ENCODE measurements around the gene ARHGAP5.

- TF ChIP-seq, protein P1, sequence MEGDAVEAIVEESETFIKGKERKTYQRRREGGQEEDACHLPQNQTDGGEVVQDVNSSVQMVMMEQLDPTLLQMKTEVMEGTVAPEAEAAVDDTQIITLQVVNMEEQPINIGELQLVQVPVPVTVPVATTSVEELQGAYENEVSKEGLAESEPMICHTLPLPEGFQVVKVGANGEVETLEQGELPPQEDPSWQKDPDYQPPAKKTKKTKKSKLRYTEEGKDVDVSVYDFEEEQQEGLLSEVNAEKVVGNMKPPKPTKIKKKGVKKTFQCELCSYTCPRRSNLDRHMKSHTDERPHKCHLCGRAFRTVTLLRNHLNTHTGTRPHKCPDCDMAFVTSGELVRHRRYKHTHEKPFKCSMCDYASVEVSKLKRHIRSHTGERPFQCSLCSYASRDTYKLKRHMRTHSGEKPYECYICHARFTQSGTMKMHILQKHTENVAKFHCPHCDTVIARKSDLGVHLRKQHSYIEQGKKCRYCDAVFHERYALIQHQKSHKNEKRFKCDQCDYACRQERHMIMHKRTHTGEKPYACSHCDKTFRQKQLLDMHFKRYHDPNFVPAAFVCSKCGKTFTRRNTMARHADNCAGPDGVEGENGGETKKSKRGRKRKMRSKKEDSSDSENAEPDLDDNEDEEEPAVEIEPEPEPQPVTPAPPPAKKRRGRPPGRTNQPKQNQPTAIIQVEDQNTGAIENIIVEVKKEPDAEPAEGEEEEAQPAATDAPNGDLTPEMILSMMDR (IDR thresholded peaks at IDR 0.05): no peak
- TF ChIP-seq FOXJ3 (CRISPR knock-in tag; IDR thresholded peaks at IDR 0.05; ENCODE audit: borderline replicate concordance): no peak
- TF ChIP-seq, protein P2, sequence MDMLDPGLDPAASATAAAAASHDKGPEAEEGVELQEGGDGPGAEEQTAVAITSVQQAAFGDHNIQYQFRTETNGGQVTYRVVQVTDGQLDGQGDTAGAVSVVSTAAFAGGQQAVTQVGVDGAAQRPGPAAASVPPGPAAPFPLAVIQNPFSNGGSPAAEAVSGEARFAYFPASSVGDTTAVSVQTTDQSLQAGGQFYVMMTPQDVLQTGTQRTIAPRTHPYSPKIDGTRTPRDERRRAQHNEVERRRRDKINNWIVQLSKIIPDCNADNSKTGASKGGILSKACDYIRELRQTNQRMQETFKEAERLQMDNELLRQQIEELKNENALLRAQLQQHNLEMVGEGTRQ (CRISPR knock-in tag; IDR thresholded peaks at IDR 0.05): no peak
- TF ChIP-seq ESRRA (CRISPR knock-in tag; IDR thresholded peaks at IDR 0.05; ENCODE audit: borderline replicate concordance): no peak
- no peak for TF ChIP-seq CREB1 (CRISPR knock-in tag; IDR thresholded peaks at IDR 0.05)
- no peak for TF ChIP-seq HMGXB4 (CRISPR knock-in tag; IDR thresholded peaks at IDR 0.05)
- no peak for TF ChIP-seq GABPB1 (CRISPR knock-in tag; IDR thresholded peaks at IDR 0.05)
- no peak for TF ChIP-seq ZNF232 (CRISPR knock-in tag; IDR thresholded peaks at IDR 0.05)
- TF ChIP-seq ZBTB43 (CRISPR knock-in tag; IDR thresholded peaks at IDR 0.05): no peak
Measured at GRCh38 chr14:32150392-32150791, 73.3 kb downstream of the ARHGAP5 start.
